HG03432 (cell line): Measurements from ENCODE around the gene ENAM.
"Not testable (repeated sequence)": the region's sequence is repeated elsewhere in the genome, so short reads cannot be mapped to it uniquely, and the experiment has no call there.

Experiments
- ATAC-seq: cut with Tn5 transposase; IDR thresholded peaks from one replicate; pipeline ENCODE4 v1.9.1; 2021; ENCODE audit warnings: mild to moderate bottlenecking, moderate library complexity; ENCODE audit not compliant: unreplicated experiment

Gene ENAM

GRCh38 chr4:70676554-70677090 is 48.1 kb downstream of the ENAM start:
- ATAC-seq: no peak

GRCh38 chr4:70678383-70678999 is 49.9 kb downstream of the ENAM start:
- ATAC-seq: peak; percentile 79

- no peak for ATAC-seq
These were observed 52.4 kb downstream of the ENAM start for GRCh38 chr4:70680934-70681333.

GRCh38 chr4:70681704-70682103 is 53.2 kb downstream of the ENAM start:
- ATAC-seq: peak; percentile 62

GRCh38 chr4:70682142-70682541 is 53.6 kb downstream of the ENAM start:
- peak; percentile 5 for ATAC-seq

GRCh38 chr4:70687392-70687791 is 58.8 kb downstream of the ENAM start:
- no peak for ATAC-seq

- ATAC-seq: peak; percentile 96
These were observed 59.6 kb downstream of the ENAM start, which contains the start of gene UTP3 for GRCh38 chr4:70687821-70688794. TSS of gene UTP3 (plus strand) at chr4:70688532. CDS start at chr4:70688678, 146 bp downstream.

GRCh38 chr4:70688795-70689231 is 60.3 kb downstream of the ENAM start:
- peak; percentile 2 for ATAC-seq

GRCh38 chr4:70691661-70692060 is 63.1 kb downstream of the ENAM start:
- no peak for ATAC-seq

- ATAC-seq: not testable (repeated sequence)
These were observed 66.1 kb downstream of the ENAM start for GRCh38 chr4:70694633-70695032.
